NOMO-1 treated with DMSO at 0.1 percent for 48 hours (cell line): ENCODE data around the gene ABL1.

Source experiments
- DNase-seq: peaks from one replicate; lab custom pipeline; 2025; ENCODE audit not compliant: unreplicated experiment; lab: John Stamatoyannopoulos, UW

ABL1 gene

DNA sequence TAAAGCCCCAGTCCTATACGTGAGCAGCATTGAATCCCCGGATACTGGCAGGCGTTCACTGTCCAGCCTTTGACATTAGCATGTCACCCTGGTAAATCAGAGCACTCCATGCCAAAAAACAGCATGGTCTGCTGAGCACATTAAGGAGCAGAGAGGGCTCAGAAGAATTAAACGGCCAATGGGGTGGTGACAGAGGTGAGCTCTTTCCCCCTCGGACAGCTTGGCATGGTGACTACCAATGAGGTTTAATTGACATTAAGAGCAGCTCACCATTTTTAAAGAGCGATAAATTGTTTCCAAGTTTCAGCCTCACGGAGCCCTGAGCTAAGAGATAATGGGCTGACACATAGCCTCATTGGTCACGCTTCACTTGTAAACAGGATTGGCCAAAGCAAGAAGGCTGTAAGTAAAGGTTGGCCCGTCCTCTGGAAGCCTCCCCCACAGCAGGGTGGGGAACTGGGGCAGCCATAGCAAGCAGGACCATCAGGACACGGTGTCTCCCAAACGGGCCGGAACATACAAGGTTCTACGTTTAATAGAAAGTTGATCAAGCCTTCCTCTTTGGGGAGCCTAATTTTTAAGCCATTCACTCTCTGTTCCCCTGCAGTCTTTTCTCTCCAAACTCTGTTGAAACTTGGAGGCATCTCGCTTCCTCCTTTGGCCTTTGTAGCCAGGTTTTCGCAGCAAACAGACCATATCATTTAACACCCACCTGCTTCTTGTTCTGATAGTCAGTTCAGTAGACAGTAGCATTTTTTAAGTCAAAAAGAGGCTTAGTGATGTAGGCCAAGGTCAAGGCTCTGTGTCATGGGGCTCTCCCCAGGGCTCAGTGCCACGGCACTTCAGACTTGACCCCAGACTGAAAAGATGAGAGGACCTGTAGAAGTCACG, 35.7 kb downstream of the ABL1 start:
- no peak for DNase-seq

DNA sequence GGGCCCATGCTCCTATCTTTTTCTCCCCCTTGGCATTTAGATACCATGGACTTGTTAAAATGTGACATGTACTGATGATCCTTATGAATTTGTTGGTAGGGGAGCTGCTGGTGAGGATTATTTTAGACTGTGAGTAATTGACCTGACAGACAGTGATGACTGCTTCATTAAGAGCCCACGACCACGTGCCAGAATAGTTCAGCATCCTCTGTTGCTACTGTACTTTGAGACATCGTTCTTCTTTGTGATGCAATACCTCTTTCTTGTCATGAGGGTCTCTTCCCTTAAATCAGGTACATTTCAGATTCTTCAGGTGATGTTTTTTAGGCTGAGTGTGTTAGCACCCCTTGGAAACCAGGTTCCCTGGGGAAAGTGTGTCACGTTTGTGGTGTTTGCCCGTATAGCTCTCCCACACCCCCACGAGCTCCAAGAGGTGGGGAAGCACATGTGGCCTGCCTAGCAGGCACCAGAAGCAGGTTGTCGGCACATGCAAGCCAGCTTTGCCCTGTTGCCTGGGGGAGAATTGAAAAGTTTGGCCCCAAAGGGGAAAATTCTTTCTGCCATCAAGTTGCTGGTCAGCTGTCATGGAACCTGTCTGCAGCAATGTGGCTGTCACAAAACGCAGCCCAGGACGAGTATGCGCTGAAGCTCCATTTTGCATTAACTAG, 36.5 kb downstream of the ABL1 start:
- DNase-seq = no peak

DNA sequence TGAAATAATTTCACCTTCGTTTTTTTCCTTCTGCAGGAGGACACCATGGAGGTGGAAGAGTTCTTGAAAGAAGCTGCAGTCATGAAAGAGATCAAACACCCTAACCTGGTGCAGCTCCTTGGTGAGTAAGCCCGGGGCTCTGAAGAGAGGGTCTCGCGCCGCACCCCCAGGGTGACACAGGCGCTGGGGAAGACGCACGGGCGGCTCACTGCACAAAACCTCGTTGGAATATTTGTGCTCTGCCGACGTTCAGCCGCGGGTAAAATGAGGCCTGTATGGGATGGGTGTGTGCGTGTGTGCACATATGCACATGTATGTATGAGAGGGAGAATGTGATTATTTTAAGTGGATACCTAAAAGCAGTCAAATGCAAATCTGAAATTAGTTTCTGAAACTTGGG, 37.0 kb downstream of the ABL1 start:
- DNase-seq = no peak

DNA sequence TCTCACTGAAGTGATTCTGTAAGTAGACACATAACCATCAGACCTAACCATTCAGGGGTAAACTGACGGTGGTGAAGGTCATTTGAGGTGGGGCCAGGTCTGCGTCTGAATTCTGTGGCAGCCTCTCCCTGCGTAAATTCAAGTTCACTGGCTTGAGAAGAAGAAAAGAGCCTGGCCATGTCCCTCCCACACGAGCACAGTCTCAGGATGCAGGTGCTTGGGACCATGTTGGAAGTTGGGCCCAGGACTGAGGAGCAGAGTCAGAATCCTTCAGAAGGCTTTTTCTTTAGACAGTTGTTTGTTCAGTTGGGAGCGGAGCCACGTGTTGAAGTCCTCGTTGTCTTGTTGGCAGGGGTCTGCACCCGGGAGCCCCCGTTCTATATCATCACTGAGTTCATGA, 37.5 kb downstream of the ABL1 start:
- DNase-seq = no peak

DNA sequence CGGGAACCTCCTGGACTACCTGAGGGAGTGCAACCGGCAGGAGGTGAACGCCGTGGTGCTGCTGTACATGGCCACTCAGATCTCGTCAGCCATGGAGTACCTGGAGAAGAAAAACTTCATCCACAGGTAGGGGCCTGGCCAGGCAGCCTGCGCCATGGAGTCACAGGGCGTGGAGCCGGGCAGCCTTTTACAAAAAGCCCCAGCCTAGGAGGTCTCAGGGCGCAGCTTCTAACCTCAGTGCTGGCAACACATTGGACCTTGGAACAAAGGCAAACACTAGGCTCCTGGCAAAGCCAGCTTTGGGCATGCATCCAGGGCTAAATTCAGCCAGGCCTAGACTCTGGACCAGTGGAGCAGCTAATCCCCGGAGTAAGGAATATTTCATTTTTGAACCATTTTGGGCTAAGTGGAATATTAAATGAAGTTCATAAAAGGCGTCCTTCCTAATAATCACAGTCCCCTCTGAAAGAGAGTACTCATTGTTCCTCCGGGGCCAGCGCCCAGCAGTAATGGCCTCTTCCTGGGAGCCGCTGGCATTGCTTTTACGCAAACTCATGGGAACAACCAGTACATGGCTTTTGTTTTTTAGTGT, 38.0 kb downstream of the ABL1 start:
- no peak for DNase-seq

DNA sequence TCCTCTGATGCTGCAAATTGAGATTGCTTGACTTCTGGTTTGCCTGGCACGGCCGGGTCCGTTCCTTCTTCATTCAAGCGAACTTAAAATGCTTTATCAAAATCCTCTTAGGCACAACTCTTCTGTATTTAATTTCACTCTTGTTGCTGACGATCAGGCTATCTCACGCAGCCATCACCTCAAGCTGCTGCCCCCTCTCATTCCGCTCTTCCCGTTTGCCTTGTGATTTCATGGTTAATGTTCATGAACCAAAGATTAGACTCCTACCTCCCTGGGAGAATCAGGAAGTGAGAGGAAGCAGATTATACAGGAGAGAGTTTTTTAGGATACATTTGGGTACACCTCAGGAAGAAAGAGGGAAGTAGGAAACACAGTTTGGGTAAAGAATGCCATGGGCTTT, 38.9 kb downstream of the ABL1 start:
- no peak for DNase-seq

DNA sequence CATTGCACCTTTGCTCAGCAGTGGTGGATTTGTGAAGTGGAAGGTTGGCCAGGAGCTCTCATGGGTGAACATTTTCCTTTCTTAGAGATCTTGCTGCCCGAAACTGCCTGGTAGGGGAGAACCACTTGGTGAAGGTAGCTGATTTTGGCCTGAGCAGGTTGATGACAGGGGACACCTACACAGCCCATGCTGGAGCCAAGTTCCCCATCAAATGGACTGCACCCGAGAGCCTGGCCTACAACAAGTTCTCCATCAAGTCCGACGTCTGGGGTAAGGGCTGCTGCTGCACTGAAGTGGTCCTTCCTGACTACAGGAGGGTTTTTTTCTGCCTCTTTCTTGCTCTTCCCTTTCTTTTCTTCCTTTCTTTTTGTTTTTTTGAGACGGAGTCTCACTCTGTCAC, 39.7 kb downstream of the ABL1 start:
- no peak for DNase-seq

DNA sequence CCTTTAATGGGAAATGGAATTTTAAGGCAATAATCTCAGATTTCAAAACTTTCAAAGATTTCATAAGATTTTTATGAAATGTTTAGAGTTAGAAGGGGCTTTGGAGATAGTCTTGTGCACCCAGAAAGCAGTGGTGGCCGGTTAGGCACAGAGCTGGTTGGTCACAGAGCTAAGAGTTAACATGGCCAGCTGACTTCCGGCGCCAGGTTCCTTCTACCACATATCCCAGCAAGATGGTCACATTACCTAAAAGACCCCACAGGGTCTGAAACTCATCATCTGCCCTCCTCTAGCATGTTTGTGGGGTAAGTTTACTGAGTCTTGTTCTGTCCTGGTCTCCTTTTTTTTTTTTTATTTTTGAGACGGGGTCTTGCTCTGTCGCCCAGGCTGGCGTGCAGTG, 42.2 kb downstream of the ABL1 start:
- DNase-seq = no peak

DNA sequence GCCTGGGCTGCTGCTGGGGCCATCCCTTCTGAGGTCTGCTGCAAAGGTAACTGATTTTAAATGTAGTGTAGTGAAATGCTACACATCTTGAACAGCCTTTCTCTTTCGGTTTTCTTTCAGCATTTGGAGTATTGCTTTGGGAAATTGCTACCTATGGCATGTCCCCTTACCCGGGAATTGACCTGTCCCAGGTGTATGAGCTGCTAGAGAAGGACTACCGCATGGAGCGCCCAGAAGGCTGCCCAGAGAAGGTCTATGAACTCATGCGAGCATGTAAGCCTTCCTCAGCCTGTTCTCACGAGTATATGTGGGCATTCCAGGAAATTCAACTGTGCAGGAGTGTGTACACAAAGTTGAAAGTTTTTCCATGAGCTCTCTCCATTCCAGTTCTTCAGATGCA, 43.2 kb downstream of the ABL1 start:
- no peak for DNase-seq

DNA sequence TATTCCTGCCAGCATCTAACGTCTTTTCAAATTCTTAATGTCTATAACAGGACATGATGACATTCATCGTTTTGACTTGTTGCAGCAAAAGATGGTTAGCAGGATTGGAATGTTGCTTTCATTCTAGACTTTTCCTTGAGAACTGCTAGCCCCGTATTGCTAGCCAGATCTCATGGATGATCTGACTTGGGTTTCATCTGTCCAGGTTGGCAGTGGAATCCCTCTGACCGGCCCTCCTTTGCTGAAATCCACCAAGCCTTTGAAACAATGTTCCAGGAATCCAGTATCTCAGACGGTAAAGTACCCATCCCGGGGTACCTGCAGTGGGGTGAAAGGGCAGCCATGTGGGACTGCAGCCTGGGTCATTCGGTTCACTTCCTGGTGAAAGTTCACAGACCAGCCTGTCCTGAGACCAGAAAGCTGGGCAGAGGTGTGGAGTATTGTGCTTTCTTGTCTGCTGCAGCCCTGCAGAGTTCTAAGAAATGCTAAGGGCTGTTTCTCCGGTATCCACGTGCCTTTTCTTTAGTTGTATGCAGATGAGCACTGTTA, 44.9 kb downstream of the ABL1 start:
- no peak for DNase-seq

DNA sequence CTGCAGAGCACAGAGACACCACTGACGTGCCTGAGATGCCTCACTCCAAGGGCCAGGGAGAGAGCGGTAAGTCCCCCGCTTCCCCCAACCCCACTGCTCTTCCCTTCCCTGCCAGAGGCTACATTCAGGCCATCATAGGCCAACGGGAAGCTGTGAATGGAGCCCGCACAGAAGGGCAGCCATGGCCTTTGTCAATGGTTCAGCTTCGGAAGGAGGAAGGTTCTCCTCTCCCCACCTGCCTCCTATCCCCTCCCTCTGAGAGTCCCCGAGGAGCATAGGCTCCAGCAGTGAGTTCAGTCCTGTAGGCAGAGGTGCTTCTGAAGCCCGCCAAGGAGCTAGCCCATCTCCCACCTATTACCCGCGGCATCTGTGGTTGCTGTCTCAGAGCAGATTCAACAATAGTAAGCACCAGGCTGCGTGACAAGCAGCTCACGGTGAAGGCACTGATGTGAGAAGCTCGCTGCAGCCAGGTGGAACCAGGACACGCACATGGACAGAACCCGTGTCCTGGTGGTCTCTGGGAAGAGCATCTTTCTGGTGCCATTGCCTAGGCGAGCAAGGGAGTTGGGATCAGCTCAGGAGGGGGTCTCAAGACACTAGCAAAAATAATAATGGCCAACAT, 45.7 kb downstream of the ABL1 start:
- DNase-seq = no peak

DNA sequence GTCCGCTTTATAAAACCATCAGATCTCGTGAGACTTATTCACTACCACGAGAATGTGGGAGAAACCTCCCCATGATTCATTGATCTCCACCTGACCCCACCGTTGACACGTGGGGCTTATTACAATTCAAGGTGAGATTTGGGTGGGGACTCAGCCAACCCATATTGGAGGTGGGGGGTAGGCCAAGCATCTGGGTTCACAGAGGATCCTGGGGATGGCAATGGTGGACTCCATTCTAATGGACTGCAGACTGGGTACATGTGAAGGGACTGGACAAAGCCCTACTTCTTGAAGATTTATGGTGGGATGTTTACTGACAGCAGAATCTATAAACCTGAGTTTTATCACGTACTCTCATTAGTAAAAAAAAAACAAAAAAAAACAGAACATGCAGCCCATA, 46.5 kb downstream of the ABL1 start:
- DNase-seq = no peak

DNA sequence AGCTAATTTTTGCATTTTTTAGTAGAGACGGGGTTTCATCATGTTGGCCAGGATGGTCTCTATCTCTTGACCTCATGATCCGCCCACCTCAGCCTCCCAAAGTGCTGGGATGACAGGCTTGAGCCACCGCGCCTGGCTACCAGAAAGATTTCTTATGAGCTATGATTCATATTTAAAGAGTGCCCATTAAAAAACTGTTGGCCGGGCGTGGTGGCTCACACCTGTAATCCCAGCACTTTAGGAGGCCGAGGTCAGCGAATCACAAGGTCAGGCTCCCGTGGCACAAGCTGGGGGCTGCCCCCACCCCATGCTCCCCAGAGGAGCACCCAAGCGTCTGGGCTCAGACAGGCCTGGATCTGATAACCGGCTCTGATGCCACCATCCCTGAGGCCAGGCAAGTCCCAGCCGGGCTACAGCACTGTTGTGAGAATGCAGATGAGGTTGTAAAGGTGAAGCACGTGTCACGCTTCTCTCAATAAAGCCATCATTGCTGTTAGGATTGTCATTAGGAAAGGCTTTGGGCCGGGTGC, 47.7 kb downstream of the ABL1 start:
- no peak for DNase-seq

DNA sequence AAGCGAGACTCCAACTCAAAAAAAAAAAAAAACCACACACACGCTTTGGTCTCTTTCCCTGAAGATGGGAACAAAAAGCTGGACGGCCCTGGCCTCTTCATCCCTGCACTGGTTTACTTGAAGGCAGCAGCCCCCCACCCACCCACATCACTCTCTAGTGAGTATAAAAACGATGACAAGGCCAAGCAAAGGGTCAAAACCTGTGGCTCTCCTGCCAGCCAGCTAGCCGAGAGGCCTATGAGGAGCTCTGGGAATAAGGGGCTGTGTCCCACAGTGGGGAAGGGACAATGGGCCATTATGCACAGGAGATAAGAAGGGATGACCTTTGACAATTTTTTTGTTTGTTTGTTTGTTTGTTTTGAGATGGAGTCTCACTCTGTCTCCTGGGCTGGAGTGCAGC, 48.4 kb downstream of the ABL1 start:
- no peak for DNase-seq

DNA sequence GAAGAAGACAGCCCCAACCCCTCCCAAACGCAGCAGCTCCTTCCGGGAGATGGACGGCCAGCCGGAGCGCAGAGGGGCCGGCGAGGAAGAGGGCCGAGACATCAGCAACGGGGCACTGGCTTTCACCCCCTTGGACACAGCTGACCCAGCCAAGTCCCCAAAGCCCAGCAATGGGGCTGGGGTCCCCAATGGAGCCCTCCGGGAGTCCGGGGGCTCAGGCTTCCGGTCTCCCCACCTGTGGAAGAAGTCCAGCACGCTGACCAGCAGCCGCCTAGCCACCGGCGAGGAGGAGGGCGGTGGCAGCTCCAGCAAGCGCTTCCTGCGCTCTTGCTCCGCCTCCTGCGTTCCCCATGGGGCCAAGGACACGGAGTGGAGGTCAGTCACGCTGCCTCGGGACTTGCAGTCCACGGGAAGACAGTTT, 49.1 kb downstream of the ABL1 start:
- DNase-seq = no peak

DNA sequence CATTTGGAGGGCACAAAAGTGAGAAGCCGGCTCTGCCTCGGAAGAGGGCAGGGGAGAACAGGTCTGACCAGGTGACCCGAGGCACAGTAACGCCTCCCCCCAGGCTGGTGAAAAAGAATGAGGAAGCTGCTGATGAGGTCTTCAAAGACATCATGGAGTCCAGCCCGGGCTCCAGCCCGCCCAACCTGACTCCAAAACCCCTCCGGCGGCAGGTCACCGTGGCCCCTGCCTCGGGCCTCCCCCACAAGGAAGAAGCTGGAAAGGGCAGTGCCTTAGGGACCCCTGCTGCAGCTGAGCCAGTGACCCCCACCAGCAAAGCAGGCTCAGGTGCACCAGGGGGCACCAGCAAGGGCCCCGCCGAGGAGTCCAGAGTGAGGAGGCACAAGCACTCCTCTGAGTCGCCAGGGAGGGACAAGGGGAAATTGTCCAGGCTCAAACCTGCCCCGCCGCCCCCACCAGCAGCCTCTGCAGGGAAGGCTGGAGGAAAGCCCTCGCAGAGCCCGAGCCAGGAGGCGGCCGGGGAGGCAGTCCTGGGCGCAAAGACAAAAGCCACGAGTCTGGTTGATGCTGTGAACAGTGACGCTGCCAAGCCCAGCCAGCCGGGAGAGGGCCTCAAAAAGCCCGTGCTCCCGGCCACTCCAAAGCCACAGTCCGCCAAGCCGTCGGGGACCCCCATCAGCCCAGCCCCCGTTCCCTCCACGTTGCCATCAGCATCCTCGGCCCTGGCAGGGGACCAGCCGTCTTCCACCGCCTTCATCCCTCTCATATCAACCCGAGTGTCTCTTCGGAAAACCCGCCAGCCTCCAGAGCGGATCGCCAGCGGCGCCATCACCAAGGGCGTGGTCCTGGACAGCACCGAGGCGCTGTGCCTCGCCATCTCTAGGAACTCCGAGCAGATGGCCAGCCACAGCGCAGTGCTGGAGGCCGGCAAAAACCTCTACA, 49.8 kb downstream of the ABL1 start:
- no peak for DNase-seq

DNA sequence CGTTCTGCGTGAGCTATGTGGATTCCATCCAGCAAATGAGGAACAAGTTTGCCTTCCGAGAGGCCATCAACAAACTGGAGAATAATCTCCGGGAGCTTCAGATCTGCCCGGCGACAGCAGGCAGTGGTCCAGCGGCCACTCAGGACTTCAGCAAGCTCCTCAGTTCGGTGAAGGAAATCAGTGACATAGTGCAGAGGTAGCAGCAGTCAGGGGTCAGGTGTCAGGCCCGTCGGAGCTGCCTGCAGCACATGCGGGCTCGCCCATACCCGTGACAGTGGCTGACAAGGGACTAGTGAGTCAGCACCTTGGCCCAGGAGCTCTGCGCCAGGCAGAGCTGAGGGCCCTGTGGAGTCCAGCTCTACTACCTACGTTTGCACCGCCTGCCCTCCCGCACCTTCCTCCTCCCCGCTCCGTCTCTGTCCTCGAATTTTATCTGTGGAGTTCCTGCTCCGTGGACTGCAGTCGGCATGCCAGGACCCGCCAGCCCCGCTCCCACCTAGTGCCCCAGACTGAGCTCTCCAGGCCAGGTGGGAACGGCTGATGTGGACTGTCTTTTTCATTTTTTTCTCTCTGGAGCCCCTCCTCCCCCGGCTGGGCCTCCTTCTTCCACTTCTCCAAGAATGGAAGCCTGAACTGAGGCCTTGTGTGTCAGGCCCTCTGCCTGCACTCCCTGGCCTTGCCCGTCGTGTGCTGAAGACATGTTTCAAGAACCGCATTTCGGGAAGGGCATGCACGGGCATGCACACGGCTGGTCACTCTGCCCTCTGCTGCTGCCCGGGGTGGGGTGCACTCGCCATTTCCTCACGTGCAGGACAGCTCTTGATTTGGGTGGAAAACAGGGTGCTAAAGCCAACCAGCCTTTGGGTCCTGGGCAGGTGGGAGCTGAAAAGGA, 50.7 kb downstream of the ABL1 start:
- DNase-seq = no peak

DNA sequence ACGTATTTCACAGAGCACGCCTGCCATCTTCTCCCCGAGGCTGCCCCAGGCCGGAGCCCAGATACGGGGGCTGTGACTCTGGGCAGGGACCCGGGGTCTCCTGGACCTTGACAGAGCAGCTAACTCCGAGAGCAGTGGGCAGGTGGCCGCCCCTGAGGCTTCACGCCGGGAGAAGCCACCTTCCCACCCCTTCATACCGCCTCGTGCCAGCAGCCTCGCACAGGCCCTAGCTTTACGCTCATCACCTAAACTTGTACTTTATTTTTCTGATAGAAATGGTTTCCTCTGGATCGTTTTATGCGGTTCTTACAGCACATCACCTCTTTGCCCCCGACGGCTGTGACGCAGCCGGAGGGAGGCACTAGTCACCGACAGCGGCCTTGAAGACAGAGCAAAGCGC, 51.9 kb downstream of the ABL1 start:
- DNase-seq = no peak

DNA sequence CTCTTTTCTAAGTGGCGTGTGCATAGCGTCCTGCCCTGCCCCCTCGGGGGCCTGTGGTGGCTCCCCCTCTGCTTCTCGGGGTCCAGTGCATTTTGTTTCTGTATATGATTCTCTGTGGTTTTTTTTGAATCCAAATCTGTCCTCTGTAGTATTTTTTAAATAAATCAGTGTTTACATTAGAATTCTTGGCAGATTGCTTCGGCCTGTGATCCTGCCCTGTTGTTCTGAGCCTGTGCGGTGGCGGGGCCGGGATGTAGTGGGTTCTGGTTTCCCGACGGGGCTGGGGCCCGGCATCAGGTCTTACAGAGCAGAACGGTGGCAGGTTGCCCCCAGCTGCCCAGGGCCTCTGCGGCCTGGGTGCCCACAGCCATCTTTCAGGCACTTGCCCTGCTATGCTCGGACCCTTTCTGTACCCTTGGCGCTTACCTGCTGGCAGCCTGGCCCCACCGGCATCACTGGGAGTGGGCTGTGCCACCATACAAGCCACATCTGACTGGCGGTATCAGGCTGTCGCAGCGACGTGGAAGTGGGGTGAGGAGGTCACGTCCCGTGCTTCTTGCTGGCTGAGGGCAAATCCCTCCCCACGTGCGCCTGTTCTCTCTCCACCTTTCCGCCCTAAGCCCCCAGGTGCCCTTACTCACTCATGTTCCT, 52.6 kb downstream of the ABL1 start:
- DNase-seq = no peak
